HepG2 (cell line): ENCODE data around the gene CEACAM18. TPM values are rescaled to one million over a fixed set of nuclear protein-coding genes. Genes with fewer than 3 reads are reported as not detected.

ENCODE experiments used
- ATAC-seq: fragments of 200-7000 bp; cut with Tn5 transposase; 3 replicates; pipeline ENCODE4 v1.9.1; 2020; ENCODE audit warnings: mild to moderate bottlenecking, moderate library complexity
- Bru-seq: library from RNA; stranded (reverse); fragments of 400-500 nt; gene quantifications from one replicate; lab custom pipeline; 2021; lab: Mats Ljungman, UMichigan
- BruChase-seq, 2 experiments: library from RNA; stranded (reverse); fragments of 400-500 nt; gene quantifications; one replicate each; lab custom pipeline; 2021; lab: Mats Ljungman, UMichigan
- BruUV-seq: library from RNA; stranded (reverse); fragments of 400-500 nt; replicated peaks from 2 replicates; lab custom pipeline; 2021; lab: Mats Ljungman, UMichigan
- CTCF ChIA-PET: fragments of 300-600 bp; formaldehyde crosslinking; extraction: SDS; loops from one replicate; lab custom pipeline; 2021; ENCODE audit warnings: low total read pairs, inconsistent platforms, low intra/inter-chr PET ratio; lab: Yijun Ruan, JAX
- POLR2A ChIA-PET: fragments of 350-600 bp; sonication (Branson Sonifier 250); formaldehyde crosslinking; loops from one replicate; lab custom pipeline; 2020; ENCODE audit warnings: antibody characterized with exemption, inconsistent platforms; lab: Yijun Ruan, JAX
- DNase-seq: peaks from one replicate; pipeline ENCODE4 v3.0.0-alpha.2; 2015; ENCODE audit warnings: low spot score
- FAIRE-seq: peaks from 3 replicates; lab custom pipeline; 2011; peaks lifted over from hg19 to GRCh38; lab: Jason Lieb, UNC
- H2AFZ ChIP-seq: one replicate; pipeline ENCODE4 v1.6.1; 2011; ENCODE audit warnings: low read length, inconsistent platforms
- H3K27ac ChIP-seq: fragments of 300-600 bp; 3 replicates; pipeline ENCODE4 v1.8.0; 2011; ENCODE audit warnings: mixed run types, mild to moderate bottlenecking, mixed read lengths, low read length, inconsistent platforms; ENCODE audit not compliant: insufficient read depth; ENCODE audit errors: extremely low read length
- H3K27me3 ChIP-seq, 2 experiments: fragments of 200-600 bp in 1 of 2; 2 replicates in 1 of 2; 3 replicates in 1 of 2; pipeline versions ENCODE4 v1.6.0 to v1.8.0; 2011; ENCODE audit warnings: low read length in 2 of 2, mild to moderate bottlenecking in 2 of 2, moderate library complexity in 2 of 2, inconsistent platforms in 1 of 2; ENCODE audit not compliant: insufficient read depth in 2 of 2, control insufficient read depth in 1 of 2
- H3K36me3 ChIP-seq, 2 experiments: fragments of 200-600 bp in 1 of 2; replicated peaks in 1 of 2; 2 replicates in 1 of 2; 3 replicates in 1 of 2; pipeline versions ENCODE4 v1.5.1 to v1.8.0; 2011; ENCODE audit warnings: low read length in 2 of 2, inconsistent platforms in 1 of 2; ENCODE audit not compliant: insufficient read depth in 2 of 2, control insufficient read depth in 1 of 2
- H3K4me1 ChIP-seq: 2 replicates; pipeline ENCODE4 v1.5.1; 2012; ENCODE audit warnings: low read length, inconsistent platforms; ENCODE audit not compliant: insufficient read depth
- H3K4me2 ChIP-seq: 2 replicates; pipeline ENCODE4 v1.6.0; 2011; ENCODE audit warnings: low read depth, low read length, inconsistent platforms
- H3K4me3 ChIP-seq, 3 experiments: fragments of 200-600 bp in 1 of 3; sonication (generic), shearing (Covaris generic) in 1 of 3; replicated peaks in 1 of 3; 2 replicates each; pipeline ENCODE4 v1.5.1; 2011 to 2016; ENCODE audit warnings: low read length in 3 of 3, inconsistent platforms in 2 of 3, low read depth in 2 of 3, mild to moderate bottlenecking in 2 of 3, control low read depth in 1 of 3, mixed read lengths in 1 of 3; ENCODE audit not compliant: insufficient read depth in 1 of 3
- H3K79me2 ChIP-seq: one replicate; pipeline ENCODE4 v1.6.1; 2011; ENCODE audit warnings: low read length, inconsistent platforms; ENCODE audit not compliant: insufficient read depth
- H3K9ac ChIP-seq: 2 replicates; pipeline ENCODE4 v1.6.0; 2011; ENCODE audit warnings: mild to moderate bottlenecking, low read depth, low read length, inconsistent platforms; ENCODE audit not compliant: insufficient read depth
- H3K9me3 ChIP-seq: 2 replicates; pipeline ENCODE4 v1.5.1; 2012; ENCODE audit warnings: mild to moderate bottlenecking, low read length
- H4K20me1 ChIP-seq: 2 replicates; pipeline ENCODE4 v1.6.0; 2011; ENCODE audit warnings: inconsistent platforms, mild to moderate bottlenecking, low read length, moderate library complexity; ENCODE audit not compliant: insufficient read depth
- FOXJ3 ChIP-seq: sonication (generic); formaldehyde crosslinking; IDR thresholded peaks from 2 replicates; pipeline ENCODE4 v1.4.0; 2020; ENCODE audit warnings: missing genetic modification reagents, mild to moderate bottlenecking, borderline replicate concordance
- PRPF4 ChIP-seq: fragments of 200-400 bp; formaldehyde crosslinking; IDR thresholded peaks from 2 replicates; pipeline ENCODE4 v1.6.1; 2016; ENCODE audit warnings: low read length, low read depth; ENCODE audit not compliant: poor library complexity, severe bottlenecking
- SMC3 ChIP-seq: IDR thresholded peaks from 2 replicates; pipeline ENCODE4 v1.6.1; 2011; ENCODE audit warnings: low read length, improper control_type of control experiment
- ZKSCAN5 ChIP-seq: sonication (generic); formaldehyde crosslinking; IDR thresholded peaks from 2 replicates; pipeline ENCODE4 v1.5.1; 2020; ENCODE audit warnings: mild to moderate bottlenecking, missing genetic modification reagents
- ZNF616 ChIP-seq: sonication (generic); formaldehyde crosslinking; IDR thresholded peaks from 2 replicates; pipeline ENCODE4 v1.5.0; 2020; ENCODE audit warnings: low read depth, mild to moderate bottlenecking, missing genetic modification reagents
- ZNF652 ChIP-seq: IDR thresholded peaks from 2 replicates; pipeline ENCODE4 v1.6.1; 2016; ENCODE audit warnings: low read depth, borderline replicate concordance
- WGBS: methylation state at CpG from one replicate; pipeline ENCODE4 v1.1.6; 2017; ENCODE audit warnings: low lambda C conversion rate; 5-methylcytosine and 5-hydroxymethylcytosine counted together
- in situ Hi-C: cut with HindIII; loops from 2 replicates; pipeline ENCODE4 v1.10.0; 2017; ENCODE audit warnings: low pct_unique_long_range_greater_than_20kb; ENCODE audit not compliant: extremely low pct_ligation_motif_present
- intact Hi-C: fragments of 100-400 bp; cut with micrococcal nuclease; formaldehyde crosslinking; loops from one replicate; pipeline ENCODE4 v1.10.0; 2022; ENCODE audit not compliant: unreplicated experiment
- long read RNA-seq, 2 experiments: library from RNA in 1 of 2; library from polyadenylated mRNA in 1 of 2; stranded (forward) in 1 of 2; unstranded in 1 of 2; transcript quantifications; one replicate each; pipeline ENCODE4 v2.0.0, GENCODE V29; 2019 to 2022
- polyA minus RNA-seq, 3 experiments: library from RNA; depleted of rRNA, polyadenylated mRNA; stranded (reverse); fragments of >200 nt; gene quantifications; 2 replicates each; pipeline ENCODE4 v1.2.3, GENCODE V29; 2011; ENCODE audit warnings: low replicate concordance in 1 of 3
- polyA plus RNA-seq, 8 experiments: library from polyadenylated mRNA; depleted of rRNA in 3 of 8; stranded (reverse) in 7 of 8; unstranded in 1 of 8; fragments of >200 nt; fragmentation: Illumina TruSeq in 4 of 8; extraction: Trizol in 4 of 8; gene quantifications; 2 replicates each; pipeline versions ENCODE4 v1.2.1 to v1.2.3, GENCODE V29; 2011 to 2016; ENCODE audit warnings: low read depth in 4 of 8, missing spikeins in 1 of 8, mixed read lengths in 1 of 8; ENCODE audit not compliant: insufficient read depth in 1 of 8
- total RNA-seq, 5 experiments: library from RNA; depleted of rRNA; stranded (reverse); fragments of >200 nt; fragmentation: Illumina TruSeq; extraction: Trizol; gene quantifications; 2 replicates each; pipeline ENCODE4 v1.2.3, GENCODE V29; 2016; ENCODE audit warnings: low read depth in 1 of 5
- TF ChIP-seq, protein P1 (sequence below): sonication (generic); formaldehyde crosslinking; IDR thresholded peaks from 2 replicates; pipeline ENCODE4 v1.4.0; 2020; ENCODE audit warnings: missing genetic modification reagents, borderline replicate concordance

Gene CEACAM18
- total RNA-seq (2016; rRNA removed; fragmentation: Illumina TruSeq; extraction: Trizol) (not detected in 2 replicates), polyA plus RNA-seq (2011; rRNA removed) (not detected in 2 replicates), polyA minus RNA-seq (2011; rRNA and poly(A)+ RNA removed; ENCODE audit: low replicate concordance) (not detected in 2 replicates), Bru-seq, nascent RNA (not detected), BruChase-seq, experiment 1, labeled RNA remaining after a 6-hour chase (not detected), BruChase-seq, experiment 2, labeled RNA remaining after a 2-hour chase (not detected)
- total RNA-seq (2016; cell fraction: cytosol; rRNA removed; fragmentation: Illumina TruSeq; extraction: Trizol; ENCODE audit: low read depth): not detected in 2 replicates
- not detected in 2 replicates for total RNA-seq (2016; cell fraction: insoluble cytoplasmic fraction; rRNA removed; fragmentation: Illumina TruSeq; extraction: Trizol)
- total RNA-seq (2016; cell fraction: membrane; rRNA removed; fragmentation: Illumina TruSeq; extraction: Trizol): not detected in 2 replicates
- total RNA-seq (2016; cell fraction: nucleus; rRNA removed; fragmentation: Illumina TruSeq; extraction: Trizol): not detected in 2 replicates
- polyA plus RNA-seq (2011; cell fraction: cytosol; rRNA removed): not detected in 2 replicates
- not detected in 2 replicates for polyA plus RNA-seq (2011; cell fraction: nucleus; rRNA removed)
- polyA plus RNA-seq (2012): not detected in 2 replicates
- polyA plus RNA-seq (2016; cell fraction: cytosol; fragmentation: Illumina TruSeq; extraction: Trizol; ENCODE audit: low read depth): not detected in 2 replicates
- polyA plus RNA-seq (2016; cell fraction: insoluble cytoplasmic fraction; fragmentation: Illumina TruSeq; extraction: Trizol; ENCODE audit: low read depth): not detected in 2 replicates
- not detected in 2 replicates for polyA plus RNA-seq (2016; cell fraction: membrane; fragmentation: Illumina TruSeq; extraction: Trizol; ENCODE audit: low read depth)
- not detected in 2 replicates for polyA plus RNA-seq (2016; cell fraction: nucleus; fragmentation: Illumina TruSeq; extraction: Trizol; ENCODE audit: insufficient read depth, low read depth)
- polyA minus RNA-seq (2011; cell fraction: cytosol; rRNA and poly(A)+ RNA removed): not detected in 2 replicates
- not detected in 2 replicates for polyA minus RNA-seq (2011; cell fraction: nucleus; rRNA and poly(A)+ RNA removed)
- long read RNA-seq, experiment 1: 0 reads
- long read RNA-seq, experiment 2: 0 reads

DNA sequence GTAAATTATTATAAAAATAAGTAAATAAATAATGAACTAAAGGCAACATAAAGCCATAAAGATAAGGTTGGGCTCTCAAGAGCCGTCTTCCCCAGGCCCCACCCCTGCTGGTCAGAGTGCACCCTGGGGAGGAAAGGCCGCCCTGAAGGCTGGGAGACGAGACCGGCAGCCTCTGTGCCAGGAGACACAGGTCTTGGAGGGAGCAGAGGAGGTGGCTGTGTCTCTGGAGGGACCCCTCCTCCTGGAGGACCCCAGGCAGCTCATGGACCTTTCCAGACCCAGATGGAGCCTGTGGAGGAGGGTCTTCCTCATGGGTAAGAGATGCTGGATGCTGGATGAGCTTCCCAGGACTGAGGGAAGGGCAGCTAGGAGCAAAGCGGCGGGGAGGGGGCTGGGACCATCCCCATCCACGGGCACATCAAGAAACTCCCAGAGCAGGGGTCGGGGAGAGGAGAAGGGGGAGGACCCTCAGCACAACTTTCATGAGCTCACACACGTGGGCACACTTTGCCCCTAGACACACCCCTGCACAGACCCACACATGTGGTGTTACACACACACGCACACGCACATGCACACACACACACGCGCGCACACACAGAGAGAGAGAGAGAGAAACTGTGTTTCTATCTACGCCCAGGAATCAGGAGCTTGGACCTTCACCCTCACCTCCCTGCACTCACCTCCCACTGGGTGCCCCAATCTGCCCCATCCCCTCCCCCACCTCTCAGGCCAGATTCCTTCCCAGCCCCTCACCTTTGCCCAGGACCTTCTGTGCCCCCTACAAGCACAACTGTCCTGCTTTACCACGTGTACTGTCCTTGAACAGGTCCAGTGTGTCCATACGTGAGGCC lies at the start of gene CEACAM18:
Gene CEACAM18, plus strand, starts transcription at position 159 of the 854 bp plus-strand sequence.
- intact Hi-C loops (loop anchor here (10.0 kb wide), 1 partner anchor 756 kb away; no protein-coding TSS in a partner anchor), in situ Hi-C loops (loop anchor here (10.0 kb wide), 1 partner anchor 176 kb away; no protein-coding TSS in a partner anchor)
- Histone ChIP-seq H3K79me2 (no peaks in the 10 kb centered on the region), H3K36me3 (no peaks in the 10 kb centered on the region), H2AFZ (no peak within 1 kb of the TSS), H3K9ac (no peak within 1 kb of the TSS), H3K9me3 (no peaks in the 10 kb centered on the region), H4K20me1 (no peaks in the 10 kb centered on the region), H3K4me1 (peaks cover 30% of the 10 kb centered on the region), H3K4me3 (no peak within 1 kb of the TSS), H3K4me2 (no peak within 1 kb of the TSS), H3K27me3 (no peaks in the 10 kb centered on the region), H3K27ac (no peak within 1 kb of the TSS)
- ATAC-seq: no peak
- POLR2A ChIA-PET: no interaction called here
- WGBS: 38% methylated on average over 12 of the region's 17 CpGs
- FAIRE-seq: no peak
- BruUV-seq: no TSS peak
- CTCF ChIA-PET: no interaction called here
- no peak for DNase-seq
- TF ChIP-seq FOXJ3 (CRISPR knock-in tag): no peak
- TF ChIP-seq SMC3: no peak
- TF ChIP-seq ZNF616 (CRISPR knock-in tag): no peak
- TF ChIP-seq ZNF652: no peak
- TF ChIP-seq PRPF4: no peak
- peak; percentile 38; the same call in 1 of the 2 replicates for TF ChIP-seq ZKSCAN5
- TF ChIP-seq, protein P1, sequence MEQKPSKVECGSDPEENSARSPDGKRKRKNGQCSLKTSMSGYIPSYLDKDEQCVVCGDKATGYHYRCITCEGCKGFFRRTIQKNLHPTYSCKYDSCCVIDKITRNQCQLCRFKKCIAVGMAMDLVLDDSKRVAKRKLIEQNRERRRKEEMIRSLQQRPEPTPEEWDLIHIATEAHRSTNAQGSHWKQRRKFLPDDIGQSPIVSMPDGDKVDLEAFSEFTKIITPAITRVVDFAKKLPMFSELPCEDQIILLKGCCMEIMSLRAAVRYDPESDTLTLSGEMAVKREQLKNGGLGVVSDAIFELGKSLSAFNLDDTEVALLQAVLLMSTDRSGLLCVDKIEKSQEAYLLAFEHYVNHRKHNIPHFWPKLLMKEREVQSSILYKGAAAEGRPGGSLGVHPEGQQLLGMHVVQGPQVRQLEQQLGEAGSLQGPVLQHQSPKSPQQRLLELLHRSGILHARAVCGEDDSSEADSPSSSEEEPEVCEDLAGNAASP (CRISPR knock-in tag): no peak
